Spleen (tissue), 7 donors: ENCODE measurements around the gene LMOD1.

Experiments used
- POLR2A ChIP-seq, 3 donors: fragments of 450-650 bp; IDR thresholded peaks; one replicate each; pipeline ENCODE4 v1.5.1; 2017; ENCODE audit warnings: antibody characterized with exemption in 3 of 3, mild to moderate bottlenecking in 1 of 3
- POLR2AphosphoS5 ChIP-seq, 3 donors: sonication (generic); formaldehyde crosslinking; IDR thresholded peaks; one replicate each; pipeline ENCODE4 v1.5.1; 2017; ENCODE audit warnings: antibody characterized with exemption in 3 of 3
- TF ChIP-seq, protein P1 (sequence below), 11 experiments: fragments of 200-600 bp in 7 of 11; fragments of 450-650 bp in 4 of 11; sonication (generic) in 4 of 11; IDR thresholded peaks in 8 of 11; conservative IDR thresholded peaks in 3 of 11; 1 replicate in 7 of 11; 2 replicates in 4 of 11; pipeline versions ENCODE4 v1.4.0 to v1.8.0; 2016 to 2021; ENCODE audit warnings: antibody characterized with exemption in 11 of 11, inconsistent platforms in 4 of 11, mild to moderate bottlenecking in 1 of 11
- donor health status: DM: no; HTN: no; CAD: no; lungs with moderate emphysema.
- donor health status: DM: no; HTN: no; CAD: no.
- donor health status: DM: no; HTN: no; CAD: no.

DNA sequence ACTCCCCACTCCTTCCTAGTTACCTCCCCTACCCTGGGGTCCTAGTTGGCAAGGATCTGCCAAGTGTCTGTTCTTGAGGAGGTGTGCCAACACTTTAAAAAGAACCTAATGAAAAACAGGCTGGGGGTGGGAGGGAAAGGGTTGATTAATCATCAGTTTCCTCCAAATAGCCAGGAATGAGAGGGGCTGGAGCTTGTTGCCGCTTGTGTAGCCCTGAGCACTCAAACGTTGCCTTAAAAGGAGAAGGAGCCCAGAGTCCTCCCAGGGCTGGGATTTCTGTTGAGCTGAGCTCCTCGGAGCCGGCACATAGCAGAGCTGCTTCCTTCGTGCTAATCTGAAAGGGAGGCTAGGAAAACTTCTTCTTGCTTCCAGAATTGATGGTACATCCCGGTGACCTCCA lies 41.8 kb downstream of the LMOD1 start:
- TF ChIP-seq, protein P1, sequence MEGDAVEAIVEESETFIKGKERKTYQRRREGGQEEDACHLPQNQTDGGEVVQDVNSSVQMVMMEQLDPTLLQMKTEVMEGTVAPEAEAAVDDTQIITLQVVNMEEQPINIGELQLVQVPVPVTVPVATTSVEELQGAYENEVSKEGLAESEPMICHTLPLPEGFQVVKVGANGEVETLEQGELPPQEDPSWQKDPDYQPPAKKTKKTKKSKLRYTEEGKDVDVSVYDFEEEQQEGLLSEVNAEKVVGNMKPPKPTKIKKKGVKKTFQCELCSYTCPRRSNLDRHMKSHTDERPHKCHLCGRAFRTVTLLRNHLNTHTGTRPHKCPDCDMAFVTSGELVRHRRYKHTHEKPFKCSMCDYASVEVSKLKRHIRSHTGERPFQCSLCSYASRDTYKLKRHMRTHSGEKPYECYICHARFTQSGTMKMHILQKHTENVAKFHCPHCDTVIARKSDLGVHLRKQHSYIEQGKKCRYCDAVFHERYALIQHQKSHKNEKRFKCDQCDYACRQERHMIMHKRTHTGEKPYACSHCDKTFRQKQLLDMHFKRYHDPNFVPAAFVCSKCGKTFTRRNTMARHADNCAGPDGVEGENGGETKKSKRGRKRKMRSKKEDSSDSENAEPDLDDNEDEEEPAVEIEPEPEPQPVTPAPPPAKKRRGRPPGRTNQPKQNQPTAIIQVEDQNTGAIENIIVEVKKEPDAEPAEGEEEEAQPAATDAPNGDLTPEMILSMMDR (IDR thresholded peaks at IDR 0.05 in 8 of 11, conservative IDR thresholded peaks at IDR 0.05 in 3 of 11): no peak
- TF ChIP-seq POLR2A (IDR thresholded peaks at IDR 0.05) (no peak), POLR2AphosphoS5 (IDR thresholded peaks at IDR 0.05) (peak in 1 of 3 donors; percentile 51)
